Cardiac muscle cell (in vitro differentiated cells and primary cell): ENCODE measurements around the gene MYRF. TPM values are rescaled to one million over a fixed set of nuclear protein-coding genes. Genes with fewer than 3 reads are reported as not detected.

Experiments used
- DNase-seq, 2 donors: peaks; one replicate each; pipeline versions ENCODE4 v3.0.0 to v3.0.0-alpha.2; 2010 to 2017; ENCODE audit warnings: low read depth in 1 of 2, low spot score in 1 of 2
- H3K27ac ChIP-seq: fragments of 200-600 bp; sonication (generic); 2 replicates; pipeline ENCODE4 v1.5.1; 2016
- H3K27me3 ChIP-seq: fragments of 200-600 bp; sonication (generic); 2 replicates; pipeline ENCODE4 v1.6.0; 2016; ENCODE audit warnings: control low read depth
- H3K36me3 ChIP-seq: fragments of 200-600 bp; sonication (generic); 2 replicates; pipeline ENCODE4 v1.5.1; 2016; ENCODE audit warnings: control low read depth
- H3K4me1 ChIP-seq: fragments of 200-600 bp; sonication (generic); 2 replicates; pipeline ENCODE4 v1.8.1; 2017; ENCODE audit warnings: low read depth, mild to moderate bottlenecking, mixed run types
- H3K4me3 ChIP-seq: fragments of 200-600 bp; sonication (generic); 2 replicates; pipeline ENCODE4 v1.5.1; 2016; ENCODE audit warnings: mild to moderate bottlenecking
- H3K9me3 ChIP-seq: fragments of 200-600 bp; sonication (generic); 2 replicates; pipeline ENCODE4 v1.5.1; 2017; ENCODE audit warnings: low read depth, mild to moderate bottlenecking, control low read depth
- CTCF ChIP-seq: IDR thresholded peaks from 2 replicates; pipeline ENCODE4 v1.5.1; 2012; ENCODE audit warnings: low read depth, mild to moderate bottlenecking, low read length
- polyA plus RNA-seq: library from polyadenylated mRNA; unstranded; fragments of >200 nt; fragmentation: Nextera tagmentation; extraction: Ambion mirVana; gene quantifications from 2 replicates; pipeline ENCODE4 v1.2.1, GENCODE V29; 2016
- total RNA-seq: library from RNA; depleted of rRNA; stranded (reverse); fragments of >200 nt; gene quantifications from 2 replicates; pipeline ENCODE4 v1.2.3, GENCODE V29; 2016

The MYRF gene
- total and polyA plus RNA-seq, 2 experiments from 2014 or later = 29.3 to 56.9 TPM

- H3K27me3 ChIP-seq = no peaks in the 10 kb centered on the region
Observed at GRCh38 chr11:61712846-61713245, 39.6 kb upstream of the MYRF start.

GRCh38 chr11:61713464-61713863 lies 39.0 kb upstream of the MYRF start:
- Histone ChIP-seq H3K4me3 (no peak overlapping the region), H3K4me1 (peaks cover 11% of the 10 kb centered on the region), H3K9me3 (no peaks in the 10 kb centered on the region), H3K27me3 (no peaks in the 10 kb centered on the region), H3K27ac (no peak overlapping the region), H3K36me3 (no peaks in the 10 kb centered on the region)
- no peak for TF ChIP-seq CTCF
- no peak for DNase-seq

More at GRCh38 chr11:61712846-61713245, 39.6 kb upstream of the MYRF start:
- TF ChIP-seq CTCF = no peak
- no peak for DNase-seq
- Histone ChIP-seq H3K9me3 (no peaks in the 10 kb centered on the region), H3K4me3 (no peak overlapping the region), H3K4me1 (peaks cover 5% of the 10 kb centered on the region), H3K36me3 (no peaks in the 10 kb centered on the region), H3K27ac (no peak overlapping the region)

GRCh38 chr11:61713906-61714305 lies 38.5 kb upstream of the MYRF start:
- TF ChIP-seq CTCF = no peak
- H3K27ac ChIP-seq = no peak overlapping the region
- no peaks in the 10 kb centered on the region for H3K9me3 ChIP-seq
- no peak for DNase-seq
- H3K4me1 ChIP-seq = peaks cover 12% of the 10 kb centered on the region
- H3K4me3 ChIP-seq = no peak overlapping the region
- H3K27me3 ChIP-seq = no peaks in the 10 kb centered on the region
- no peaks in the 10 kb centered on the region for H3K36me3 ChIP-seq

- Histone ChIP-seq H3K4me1 (peaks cover 12% of the 10 kb centered on the region), H3K4me3 (no peak overlapping the region), H3K27me3 (no peaks in the 10 kb centered on the region), H3K36me3 (no peaks in the 10 kb centered on the region), H3K9me3 (no peaks in the 10 kb centered on the region), H3K27ac (no peak overlapping the region)
- no peak for TF ChIP-seq CTCF
- no peak for DNase-seq
Observed at GRCh38 chr11:61714316-61714715, 38.1 kb upstream of the MYRF start.

- Histone ChIP-seq H3K36me3 (no peaks in the 10 kb centered on the region), H3K9me3 (no peaks in the 10 kb centered on the region), H3K27me3 (no peaks in the 10 kb centered on the region), H3K4me1 (peaks cover 12% of the 10 kb centered on the region), H3K4me3 (no peak overlapping the region), H3K27ac (no peak overlapping the region)
- no peak for DNase-seq
- no peak for TF ChIP-seq CTCF
Observed at GRCh38 chr11:61714916-61715315, 37.5 kb upstream of the MYRF start.

- TF ChIP-seq CTCF = no peak
- Histone ChIP-seq H3K36me3 (no peaks in the 10 kb centered on the region), H3K4me3 (no peak overlapping the region), H3K27ac (no peak overlapping the region), H3K27me3 (no peaks in the 10 kb centered on the region), H3K4me1 (peaks cover 12% of the 10 kb centered on the region), H3K9me3 (no peaks in the 10 kb centered on the region)
- no peak for DNase-seq
Observed at GRCh38 chr11:61715867-61716266, 36.6 kb upstream of the MYRF start.
